Caco-2 (cell line): ENCODE measurements around the gene URGCP. TPM values are rescaled to one million over a fixed set of nuclear protein-coding genes. Genes with fewer than 3 reads are reported as not detected.
A peak's percentile ranks its signal among the peaks of the same experiment; 100 is the strongest.

ENCODE experiments used
- BruUV-seq: library from RNA; stranded (reverse); fragments of 400-500 nt; replicated peaks from 2 replicates; lab custom pipeline; 2021; lab: Mats Ljungman, UMichigan
- CTCF ChIA-PET: fragments of 300-600 bp; sonication (Branson Sonifier 250); formaldehyde crosslinking; loops from one replicate; lab custom pipeline; 2022; ENCODE audit warnings: antibody characterized with exemption; lab: Charles Lee
- POLR2A ChIA-PET: fragments of 300-600 bp; sonication (Branson Sonifier 250); formaldehyde crosslinking; loops from one replicate; lab custom pipeline; 2022; ENCODE audit warnings: antibody characterized with exemption; lab: Charles Lee
- DNase-seq, 2 experiments: peaks; one replicate each; pipeline versions ENCODE4 v3.0.0 to v3.0.0-alpha.2; 2020 to 2022
- H3K27me3 ChIP-seq: replicated peaks from 2 replicates; pipeline ENCODE4 v1.6.0; 2011; ENCODE audit warnings: low read length; ENCODE audit not compliant: control insufficient read depth, insufficient read depth
- H3K36me3 ChIP-seq: 2 replicates; pipeline ENCODE4 v1.5.1; 2011; ENCODE audit warnings: low read length; ENCODE audit not compliant: control insufficient read depth, insufficient read depth
- H3K4me1 ChIP-seq: fragments of 250-450 bp; sonication (Bioruptor Pico); 2 replicates; pipeline ENCODE4 v1.5.1; 2020; ENCODE audit warnings: mild to moderate bottlenecking
- H3K4me3 ChIP-seq: 2 replicates; pipeline ENCODE4 v1.5.1; 2011; ENCODE audit warnings: low read depth, mild to moderate bottlenecking, control low read depth, low read length
- H3K9me3 ChIP-seq: fragments of 250-450 bp; sonication (Bioruptor Pico); 2 replicates; pipeline ENCODE4 v1.5.1; 2020; ENCODE audit warnings: mild to moderate bottlenecking, moderate library complexity
- H3K27ac Mint-ChIP-seq: one replicate; pipeline ENCODE4 v1.8.0; 2022; ENCODE audit warnings: mixed read lengths; ENCODE audit not compliant: unreplicated experiment
- H3K27me3 Mint-ChIP-seq: one replicate; pipeline ENCODE4 v1.8.0; 2022; ENCODE audit warnings: mixed read lengths; ENCODE audit not compliant: insufficient read depth, unreplicated experiment
- H3K36me3 Mint-ChIP-seq: one replicate; pipeline ENCODE4 v1.8.0; 2022; ENCODE audit warnings: mild to moderate bottlenecking, mixed read lengths; ENCODE audit not compliant: insufficient read depth, unreplicated experiment
- H3K4me1 Mint-ChIP-seq: one replicate; pipeline ENCODE4 v1.8.0; 2022; ENCODE audit warnings: low read depth, mixed read lengths; ENCODE audit not compliant: unreplicated experiment
- H3K4me3 Mint-ChIP-seq: one replicate; pipeline ENCODE4 v1.8.0; 2022; ENCODE audit warnings: mild to moderate bottlenecking, moderate library complexity, mixed read lengths; ENCODE audit not compliant: unreplicated experiment
- H3K9me3 Mint-ChIP-seq: one replicate; pipeline ENCODE4 v1.8.0; 2022; ENCODE audit warnings: mixed read lengths; ENCODE audit not compliant: unreplicated experiment
- CTCF ChIP-seq, 2 experiments: fragments of 200-600 bp in 1 of 2; IDR thresholded peaks; 1 replicate in 1 of 2; 2 replicates in 1 of 2; pipeline versions ENCODE4 v1.5.1 to v1.8.0; 2011 to 2022; ENCODE audit warnings: antibody characterized with exemption in 1 of 2, control low read depth in 1 of 2, inconsistent platforms in 1 of 2, low read depth in 1 of 2, low read length in 1 of 2, mild to moderate bottlenecking in 1 of 2, moderate library complexity in 1 of 2; ENCODE audit not compliant: insufficient read depth in 1 of 2, severe bottlenecking in 1 of 2, unreplicated experiment in 1 of 2
- intact Hi-C: fragments of 100-400 bp; cut with micrococcal nuclease; formaldehyde crosslinking; loops from one replicate; pipeline ENCODE4 v1.10.0; 2022; ENCODE audit not compliant: unreplicated experiment
- total RNA-seq: library from RNA; stranded (reverse); gene quantifications from 2 replicates; pipeline ENCODE4 v1.2.3, GENCODE V29; 2022

URGCP gene
- total RNA-seq, 1 experiment from 2014 or later: 35.2 TPM

GRCh38 chr7:43942250-43942649 is 35.9 kb upstream of the URGCP start:
- no TSS peak for BruUV-seq
- intact Hi-C loops: loop anchor here (5.0 kb wide), 2 partner anchors 50 to 360 kb away; partner anchors contain the start of gene STK17A
- Mint-ChIP-seq H3K27me3 (no peaks in the 10 kb centered on the region), H3K9me3 (no peaks in the 10 kb centered on the region), H3K36me3 (no peaks in the 10 kb centered on the region), H3K27ac (no peak overlapping the region), H3K4me1 (peaks cover 10% of the 10 kb centered on the region), H3K4me3 (no peak overlapping the region)
- Histone ChIP-seq H3K27me3 (no peaks in the 10 kb centered on the region), H3K9me3 (no peaks in the 10 kb centered on the region), H3K36me3 (no peaks in the 10 kb centered on the region), H3K4me1 (no peaks in the 10 kb centered on the region), H3K4me3 (no peak overlapping the region)
- TF ChIP-seq CTCF (IDR thresholded peaks at IDR 0.05; ENCODE audit: insufficient read depth in 1 of 2, low read depth in 1 of 2, low read length in 1 of 2, severe bottlenecking in 1 of 2, unreplicated experiment in 1 of 2): no peak
- CTCF ChIA-PET: interaction anchor here (1.0 to 1.6 kb wide), 3 partner anchors 37 to 360 kb away, joined by 3 to 13 read pairs (median 4); partner anchors contain the start of genes MRPS24 and STK17A
- POLR2A ChIA-PET: no interaction called here
- DNase-seq: peak in 1 of 2 experiments; percentile 3

- H3K36me3 Mint-ChIP-seq: no peaks in the 10 kb centered on the region
- H3K27ac Mint-ChIP-seq: no peak overlapping the region
- no peak for TF ChIP-seq CTCF (IDR thresholded peaks at IDR 0.05; ENCODE audit: insufficient read depth in 1 of 2, low read depth in 1 of 2, low read length in 1 of 2, severe bottlenecking in 1 of 2, unreplicated experiment in 1 of 2)
- no peaks in the 10 kb centered on the region for H3K27me3 ChIP-seq
- no peaks in the 10 kb centered on the region for H3K9me3 ChIP-seq
- intact Hi-C loops: no loop called here
- no peaks in the 10 kb centered on the region for H3K9me3 Mint-ChIP-seq
- H3K27me3 Mint-ChIP-seq: no peaks in the 10 kb centered on the region
- ChIA-PET POLR2A (interaction anchor here (1.4 kb wide), 1 partner anchor 13 kb away, joined by 4 read pairs; the partner anchor contains the start of gene UBE2D4), CTCF (no interaction called here)
- BruUV-seq: no TSS peak
- no peaks in the 10 kb centered on the region for H3K36me3 ChIP-seq
- H3K4me3 ChIP-seq: no peak overlapping the region
- peaks cover 10% of the 10 kb centered on the region for H3K4me1 Mint-ChIP-seq
- no peak overlapping the region for H3K4me3 Mint-ChIP-seq
- H3K4me1 ChIP-seq: no peaks in the 10 kb centered on the region
- peak in 1 of 2 experiments; percentile 18 for DNase-seq
These were observed 32.6 kb upstream of the URGCP start for GRCh38 chr7:43938892-43939482.

GRCh38 chr7:43937444-43937843 is 31.0 kb upstream of the URGCP start:
- Histone ChIP-seq H3K36me3 (no peaks in the 10 kb centered on the region), H3K4me1 (no peaks in the 10 kb centered on the region), H3K27me3 (no peaks in the 10 kb centered on the region), H3K9me3 (no peaks in the 10 kb centered on the region), H3K4me3 (no peak overlapping the region)
- no peak for DNase-seq
- no peak for TF ChIP-seq CTCF (IDR thresholded peaks at IDR 0.05; ENCODE audit: insufficient read depth in 1 of 2, low read depth in 1 of 2, low read length in 1 of 2, severe bottlenecking in 1 of 2, unreplicated experiment in 1 of 2)
- H3K4me1 Mint-ChIP-seq: no peaks in the 10 kb centered on the region
- no peaks in the 10 kb centered on the region for H3K27me3 Mint-ChIP-seq
- H3K36me3 Mint-ChIP-seq: no peaks in the 10 kb centered on the region
- no peaks in the 10 kb centered on the region for H3K9me3 Mint-ChIP-seq
- intact Hi-C loops: no loop called here
- CTCF ChIA-PET: no interaction called here
- BruUV-seq: no TSS peak
- no peak overlapping the region for H3K27ac Mint-ChIP-seq
- no peak overlapping the region for H3K4me3 Mint-ChIP-seq
- POLR2A ChIA-PET: no interaction called here
